GM12864 (cell line): ENCODE measurements around the gene SURF2.
"Not testable (repeated sequence)": the region's sequence is repeated elsewhere in the genome, so short reads cannot be mapped to it uniquely, and the experiment has no call there.

Experiments
- DNase-seq: peaks from one replicate; pipeline ENCODE4 v3.0.0-alpha.2; 2011; ENCODE audit warnings: low read depth
- H3K4me3 ChIP-seq: 2 replicates; pipeline ENCODE4 v1.5.1; 2011; ENCODE audit warnings: mild to moderate bottlenecking, low read depth, low read length, control low read depth
- CTCF ChIP-seq: IDR thresholded peaks from 2 replicates; pipeline ENCODE4 v1.5.1; 2011; ENCODE audit warnings: low read depth, mild to moderate bottlenecking, moderate library complexity, low read length, control low read depth, inconsistent platforms; ENCODE audit errors: missing control alignments

The SURF2 gene

GRCh38 chr9:133385452-133385851, 29.1 kb downstream of the SURF2 start:
- no peak overlapping the region for H3K4me3 ChIP-seq
- TF ChIP-seq CTCF = no peak
- DNase-seq = no peak

- no peak for DNase-seq
- no peak for TF ChIP-seq CTCF
- H3K4me3 ChIP-seq = no peak overlapping the region
Observed at GRCh38 chr9:133386338-133386737, 30.0 kb downstream of the SURF2 start.

- DNase-seq = no peak
- TF ChIP-seq CTCF = no peak
- H3K4me3 ChIP-seq = no peak overlapping the region
Observed at GRCh38 chr9:133387680-133388079, 31.3 kb downstream of the SURF2 start.

- no peak for DNase-seq
- H3K4me3 ChIP-seq = no peak overlapping the region
- TF ChIP-seq CTCF = no peak
Observed at GRCh38 chr9:133389025-133389557, 32.7 kb downstream of the SURF2 start.

- no peak for DNase-seq
- TF ChIP-seq CTCF = no peak
- no peak overlapping the region for H3K4me3 ChIP-seq
Observed at GRCh38 chr9:133389562-133389961, 33.2 kb downstream of the SURF2 start.

- DNase-seq = no peak
- H3K4me3 ChIP-seq = no peak overlapping the region
- no peak for TF ChIP-seq CTCF
Observed at GRCh38 chr9:133390713-133391112, 34.4 kb downstream of the SURF2 start.

- DNase-seq, H3K4me3 ChIP-seq: not testable (repeated sequence)
Observed at GRCh38 chr9:133391449-133391848, 35.1 kb downstream of the SURF2 start.

- DNase-seq, H3K4me3 ChIP-seq: not testable (repeated sequence)
Observed at GRCh38 chr9:133392308-133392707, 36.0 kb downstream of the SURF2 start.
